GM12891 (cell line): ENCODE results near the gene COL25A1.

ENCODE experiments used
- POLR2AphosphoS5 ChIP-seq: IDR thresholded peaks from 2 replicates; pipeline ENCODE4 v1.6.1; 2011; ENCODE audit warnings: low read depth, low read length, control low read depth
- TAF1 ChIP-seq: IDR thresholded peaks from 2 replicates; pipeline ENCODE4 v1.6.1; 2011; ENCODE audit warnings: low read depth, low read length, control low read depth

DNA sequence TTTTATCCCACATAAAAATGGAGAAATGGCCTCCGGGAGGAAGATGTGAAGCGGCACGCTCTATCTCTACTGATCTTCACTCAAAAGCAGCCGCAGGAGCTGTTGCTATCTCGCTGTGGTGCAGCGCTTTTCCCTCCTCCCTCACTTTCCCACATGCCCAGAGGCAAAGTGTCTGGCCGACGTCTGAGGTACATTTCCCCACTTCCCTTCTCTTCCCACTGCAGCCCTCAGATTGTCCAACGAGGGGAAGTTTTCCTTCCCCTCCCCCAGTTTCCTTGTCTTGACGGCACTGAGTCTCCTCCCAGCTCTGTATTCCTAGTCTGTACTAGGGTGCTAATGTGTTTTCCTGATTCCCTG lies 660 bp upstream of the COL25A1 start:
- no peak for TF ChIP-seq POLR2AphosphoS5
- TF ChIP-seq TAF1, result no peak
